GM10266 (cell line): ENCODE measurements around the gene SNX10.

ENCODE experiments used
- DNase-seq: peaks from one replicate; pipeline ENCODE4 v3.0.0; 2012; ENCODE audit errors: extremely low spot score
- CTCF ChIP-seq: IDR thresholded peaks from 2 replicates; pipeline ENCODE4 v1.5.1; 2012; ENCODE audit warnings: mild to moderate bottlenecking, low read depth; ENCODE audit not compliant: control insufficient read depth, insufficient read depth; ENCODE audit errors: missing control alignments

The SNX10 gene

GRCh38 chr7:26376175-26376917 lies 84.7 kb downstream of the SNX10 start:
- peak; percentile 49 for DNase-seq
- no peak for TF ChIP-seq CTCF

DNA sequence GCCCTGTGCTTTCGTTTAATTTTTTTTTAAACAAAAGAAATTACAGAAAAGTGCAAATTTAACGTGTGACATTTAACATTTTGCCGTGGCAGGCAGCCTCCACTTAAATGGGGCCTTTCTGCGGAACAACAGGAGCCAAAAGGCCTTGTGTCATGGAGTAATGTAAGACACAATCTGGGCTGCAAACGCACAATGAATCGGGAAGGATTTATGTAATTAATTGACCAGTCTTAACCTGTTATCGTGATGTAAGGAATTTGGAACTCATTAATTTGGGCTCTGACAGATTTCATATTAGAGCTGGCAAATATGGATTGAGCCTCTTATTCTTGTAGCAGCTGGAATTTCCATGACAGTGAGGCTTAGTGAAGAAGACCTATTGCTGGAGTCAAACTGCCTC lies 86.4 kb downstream of the SNX10 start:
- no peak for TF ChIP-seq CTCF
- no peak for DNase-seq

- TF ChIP-seq CTCF, result no peak
- no peak for DNase-seq
Measured at GRCh38 chr7:26379711-26380110, 88.0 kb downstream of the SNX10 start.

- DNase-seq, result no peak
- no peak for TF ChIP-seq CTCF
Measured at GRCh38 chr7:26381476-26382353, 90.1 kb downstream of the SNX10 start.

DNA sequence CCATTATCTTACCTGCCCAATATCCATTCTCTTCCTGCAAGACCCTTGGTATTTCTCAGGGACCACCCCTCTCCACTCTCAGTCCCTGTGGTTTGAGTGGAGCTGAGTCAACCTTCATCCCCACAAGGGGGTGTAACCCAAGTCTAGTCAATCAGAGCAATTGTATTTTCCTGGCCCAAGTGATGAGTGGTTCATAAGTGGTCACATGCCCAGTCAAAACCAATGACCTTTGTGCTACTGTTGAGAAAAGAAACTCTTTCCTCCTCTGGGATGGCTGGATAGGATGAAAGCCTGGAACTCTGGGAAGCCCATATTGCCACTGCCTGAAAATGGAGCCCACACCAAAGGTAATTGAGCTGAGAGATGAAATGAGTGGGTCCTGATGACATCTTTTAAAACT lies 93.6 kb downstream of the SNX10 start:
- no peak for TF ChIP-seq CTCF
- no peak for DNase-seq

DNA sequence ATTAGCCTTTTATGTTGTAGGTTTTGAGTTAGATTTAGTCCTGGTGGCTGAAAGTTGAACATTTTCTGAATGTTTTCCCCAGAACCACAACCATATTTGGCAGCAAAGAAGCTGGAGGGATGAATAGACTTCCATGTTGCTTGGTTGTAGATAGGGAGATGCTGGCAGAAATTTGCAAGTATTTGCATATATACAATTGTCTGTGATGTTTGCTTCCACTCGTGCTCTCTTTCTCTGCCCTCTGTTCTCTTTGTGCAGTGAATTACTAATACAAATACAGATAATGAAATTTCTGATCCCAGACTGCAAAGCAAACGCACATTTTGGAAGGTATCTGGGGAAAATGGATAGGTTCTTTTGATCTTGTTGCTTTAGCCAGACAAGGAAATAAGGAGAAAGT lies 96.1 kb downstream of the SNX10 start:
- DNase-seq, result no peak
- no peak for TF ChIP-seq CTCF

- TF ChIP-seq CTCF, result no peak
- no peak for DNase-seq
Measured at GRCh38 chr7:26388256-26388655, 96.6 kb downstream of the SNX10 start.
